C4-2B (cell line): ENCODE measurements around the gene SECTM1.

Experiments used
- ZFX ChIP-seq: fragments of 450-650 bp; IDR thresholded peaks from 2 replicates; pipeline ENCODE4 v1.6.1; 2017
- TF ChIP-seq, protein P1 (sequence below): fragments of 450-650 bp; conservative IDR thresholded peaks from 2 replicates; pipeline ENCODE4 v1.5.1; 2017; ENCODE audit warnings: mild to moderate bottlenecking

DNA sequence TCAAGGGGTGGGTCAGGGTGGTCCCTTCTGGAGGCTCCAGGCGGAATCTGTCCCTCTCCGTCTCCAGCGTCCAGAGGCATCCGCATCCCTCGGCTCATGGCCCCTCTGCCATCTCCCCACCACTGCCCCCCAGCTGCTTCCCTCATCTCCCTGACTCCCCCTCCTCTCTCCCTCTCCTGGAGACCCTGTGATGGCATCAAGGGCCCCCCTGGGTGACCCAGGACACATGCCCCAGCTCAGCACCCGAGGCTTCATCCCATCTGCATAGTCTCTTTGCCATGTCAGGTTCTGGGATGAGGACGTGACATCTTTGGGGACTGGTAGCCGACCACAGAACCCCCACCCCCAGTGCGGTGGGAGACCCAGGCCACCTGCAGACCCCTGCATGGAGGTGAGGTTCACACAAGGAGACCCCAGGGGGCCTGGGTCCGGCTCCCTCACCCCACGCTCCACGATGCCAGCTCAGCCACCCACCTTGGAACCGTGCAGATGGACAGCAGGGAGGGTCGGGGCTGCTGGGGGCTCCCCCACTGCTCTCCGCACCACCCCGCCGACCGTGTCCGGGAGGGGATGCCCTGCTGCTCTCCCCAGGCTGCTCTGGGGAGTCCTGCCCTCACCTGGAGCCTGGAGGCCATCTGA lies 3.8 kb downstream of the SECTM1 start:
- TF ChIP-seq, protein P1, sequence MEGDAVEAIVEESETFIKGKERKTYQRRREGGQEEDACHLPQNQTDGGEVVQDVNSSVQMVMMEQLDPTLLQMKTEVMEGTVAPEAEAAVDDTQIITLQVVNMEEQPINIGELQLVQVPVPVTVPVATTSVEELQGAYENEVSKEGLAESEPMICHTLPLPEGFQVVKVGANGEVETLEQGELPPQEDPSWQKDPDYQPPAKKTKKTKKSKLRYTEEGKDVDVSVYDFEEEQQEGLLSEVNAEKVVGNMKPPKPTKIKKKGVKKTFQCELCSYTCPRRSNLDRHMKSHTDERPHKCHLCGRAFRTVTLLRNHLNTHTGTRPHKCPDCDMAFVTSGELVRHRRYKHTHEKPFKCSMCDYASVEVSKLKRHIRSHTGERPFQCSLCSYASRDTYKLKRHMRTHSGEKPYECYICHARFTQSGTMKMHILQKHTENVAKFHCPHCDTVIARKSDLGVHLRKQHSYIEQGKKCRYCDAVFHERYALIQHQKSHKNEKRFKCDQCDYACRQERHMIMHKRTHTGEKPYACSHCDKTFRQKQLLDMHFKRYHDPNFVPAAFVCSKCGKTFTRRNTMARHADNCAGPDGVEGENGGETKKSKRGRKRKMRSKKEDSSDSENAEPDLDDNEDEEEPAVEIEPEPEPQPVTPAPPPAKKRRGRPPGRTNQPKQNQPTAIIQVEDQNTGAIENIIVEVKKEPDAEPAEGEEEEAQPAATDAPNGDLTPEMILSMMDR: no peak
- TF ChIP-seq ZFX: no peak
